ENCODE data around the gene ESYT1.

ESYT1 gene

DNA sequence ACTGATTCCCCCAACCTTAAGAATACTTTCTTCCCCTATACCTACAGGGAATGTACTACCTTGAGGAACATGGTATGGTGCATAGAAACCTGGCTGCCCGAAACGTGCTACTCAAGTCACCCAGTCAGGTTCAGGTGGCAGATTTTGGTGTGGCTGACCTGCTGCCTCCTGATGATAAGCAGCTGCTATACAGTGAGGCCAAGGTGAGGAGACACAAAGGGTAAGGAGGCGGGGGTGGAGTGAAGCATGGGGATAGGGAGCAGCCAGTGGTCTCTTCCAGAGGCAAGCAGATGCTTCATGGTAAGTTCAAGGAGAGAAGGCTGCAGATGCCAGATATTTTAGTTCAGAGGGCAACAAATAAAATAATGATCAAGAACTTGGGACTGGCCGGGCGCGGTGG, 30.3 kb upstream of the ESYT1 start:
- TF ChIP-seq, protein P1, sequence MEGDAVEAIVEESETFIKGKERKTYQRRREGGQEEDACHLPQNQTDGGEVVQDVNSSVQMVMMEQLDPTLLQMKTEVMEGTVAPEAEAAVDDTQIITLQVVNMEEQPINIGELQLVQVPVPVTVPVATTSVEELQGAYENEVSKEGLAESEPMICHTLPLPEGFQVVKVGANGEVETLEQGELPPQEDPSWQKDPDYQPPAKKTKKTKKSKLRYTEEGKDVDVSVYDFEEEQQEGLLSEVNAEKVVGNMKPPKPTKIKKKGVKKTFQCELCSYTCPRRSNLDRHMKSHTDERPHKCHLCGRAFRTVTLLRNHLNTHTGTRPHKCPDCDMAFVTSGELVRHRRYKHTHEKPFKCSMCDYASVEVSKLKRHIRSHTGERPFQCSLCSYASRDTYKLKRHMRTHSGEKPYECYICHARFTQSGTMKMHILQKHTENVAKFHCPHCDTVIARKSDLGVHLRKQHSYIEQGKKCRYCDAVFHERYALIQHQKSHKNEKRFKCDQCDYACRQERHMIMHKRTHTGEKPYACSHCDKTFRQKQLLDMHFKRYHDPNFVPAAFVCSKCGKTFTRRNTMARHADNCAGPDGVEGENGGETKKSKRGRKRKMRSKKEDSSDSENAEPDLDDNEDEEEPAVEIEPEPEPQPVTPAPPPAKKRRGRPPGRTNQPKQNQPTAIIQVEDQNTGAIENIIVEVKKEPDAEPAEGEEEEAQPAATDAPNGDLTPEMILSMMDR (IDR thresholded peaks at IDR 0.05), result no peak

DNA sequence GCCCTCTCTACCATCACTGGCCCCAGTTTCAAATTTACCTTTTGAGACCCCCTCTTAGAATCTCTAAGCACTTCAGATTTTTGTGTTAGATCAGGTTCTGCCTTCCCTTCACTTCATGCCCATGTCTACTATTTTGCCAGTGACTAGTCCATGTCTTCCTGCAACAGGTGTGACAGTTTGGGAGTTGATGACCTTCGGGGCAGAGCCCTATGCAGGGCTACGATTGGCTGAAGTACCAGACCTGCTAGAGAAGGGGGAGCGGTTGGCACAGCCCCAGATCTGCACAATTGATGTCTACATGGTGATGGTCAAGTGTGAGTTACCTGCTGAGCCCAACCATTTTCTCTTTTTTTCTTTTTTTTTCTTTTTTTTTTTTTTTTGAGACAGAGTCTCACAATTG, 29.5 kb upstream of the ESYT1 start:
- TF ChIP-seq, protein P1 (IDR thresholded peaks at IDR 0.05), result no peak

DNA sequence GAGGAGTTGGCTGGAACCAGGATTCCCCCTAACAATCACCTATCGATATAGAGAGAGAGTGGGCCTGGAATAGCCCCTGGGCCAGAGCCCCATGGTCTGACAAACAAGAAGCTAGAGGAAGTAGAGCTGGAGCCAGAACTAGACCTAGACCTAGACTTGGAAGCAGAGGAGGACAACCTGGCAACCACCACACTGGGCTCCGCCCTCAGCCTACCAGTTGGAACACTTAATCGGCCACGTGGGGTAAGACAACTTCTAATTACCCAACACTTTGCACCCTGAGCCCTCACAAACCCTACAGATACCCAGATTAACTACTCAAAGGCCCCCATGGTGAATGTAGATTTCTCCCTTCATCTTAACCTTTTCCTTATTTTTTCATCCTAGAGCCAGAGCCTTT, 28.3 kb upstream of the ESYT1 start:
- TF ChIP-seq, protein P1 (IDR thresholded peaks at IDR 0.05), result no peak

DNA sequence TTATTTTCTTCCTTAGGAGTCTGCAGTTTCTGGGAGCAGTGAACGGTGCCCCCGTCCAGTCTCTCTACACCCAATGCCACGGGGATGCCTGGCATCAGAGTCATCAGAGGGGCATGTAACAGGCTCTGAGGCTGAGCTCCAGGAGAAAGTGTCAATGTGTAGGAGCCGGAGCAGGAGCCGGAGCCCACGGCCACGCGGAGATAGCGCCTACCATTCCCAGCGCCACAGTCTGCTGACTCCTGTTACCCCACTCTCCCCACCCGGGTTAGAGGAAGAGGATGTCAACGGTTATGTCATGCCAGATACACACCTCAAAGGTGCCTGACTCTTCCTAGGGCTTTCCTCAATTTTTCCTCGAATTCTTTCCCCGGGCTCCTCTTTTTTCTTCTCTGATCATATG, 27.0 kb upstream of the ESYT1 start:
- TF ChIP-seq, protein P1 (IDR thresholded peaks at IDR 0.05), result no peak

DNA sequence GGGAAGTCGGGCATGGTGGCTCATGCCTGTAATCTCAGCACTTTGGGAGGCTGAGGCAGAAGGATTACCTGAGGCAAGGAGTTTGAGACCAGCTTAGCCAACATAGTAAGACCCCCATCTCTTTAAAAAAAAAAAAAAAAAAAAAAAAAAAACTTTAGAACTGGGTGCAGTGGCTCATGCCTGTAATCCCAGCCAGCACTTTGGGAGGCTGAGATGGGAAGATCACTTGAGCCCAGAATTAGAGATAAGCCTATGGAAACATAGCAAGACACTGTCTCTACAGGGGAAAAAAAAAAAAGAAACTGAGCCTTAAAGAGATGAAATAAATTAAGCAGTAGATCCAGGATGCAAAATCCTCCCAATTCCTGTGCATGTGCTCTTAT, 25.4 kb upstream of the ESYT1 start:
- TF ChIP-seq, protein P1 (IDR thresholded peaks at IDR 0.05), result no peak

DNA sequence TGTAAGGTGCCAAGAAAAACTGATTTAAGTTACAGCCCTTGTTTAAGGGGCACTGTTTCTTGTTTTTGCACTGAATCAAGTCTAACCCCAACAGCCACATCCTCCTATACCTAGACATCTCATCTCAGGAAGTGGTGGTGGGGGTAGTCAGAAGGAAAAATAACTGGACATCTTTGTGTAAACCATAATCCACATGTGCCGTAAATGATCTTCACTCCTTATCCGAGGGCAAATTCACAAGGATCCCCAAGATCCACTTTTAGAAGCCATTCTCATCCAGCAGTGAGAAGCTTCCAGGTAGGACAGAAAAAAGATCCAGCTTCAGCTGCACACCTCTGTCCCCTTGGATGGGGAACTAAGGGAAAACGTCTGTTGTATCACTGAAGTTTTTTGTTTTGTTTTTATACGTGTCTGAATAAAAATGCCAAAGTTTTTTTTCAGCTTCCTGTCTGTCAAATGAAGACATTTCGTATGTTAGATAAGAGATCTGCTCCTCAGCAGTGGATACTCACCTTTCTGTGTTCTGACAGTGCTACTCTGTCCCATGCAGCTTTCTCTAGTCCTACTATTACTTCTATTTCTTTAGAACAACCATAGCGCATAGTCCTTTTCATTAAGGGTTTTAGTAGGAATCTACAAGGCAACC, 24.9 kb upstream of the ESYT1 start:
- TF ChIP-seq, protein P1 (IDR thresholded peaks at IDR 0.05), result no peak

DNA sequence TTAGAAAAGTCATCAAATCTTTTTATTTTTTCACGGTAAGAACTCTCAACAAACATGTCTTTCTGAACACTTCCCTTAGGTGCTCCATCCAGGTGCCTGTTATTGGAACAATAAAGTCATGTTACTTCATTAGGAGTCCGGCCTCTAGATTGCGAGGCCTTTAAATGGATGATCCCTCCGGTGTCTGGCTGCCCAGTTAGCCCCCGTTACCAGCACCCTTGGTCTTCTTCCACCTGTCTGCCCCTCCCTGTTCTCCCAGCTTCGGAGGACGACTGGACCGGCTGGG, 24.3 kb upstream of the ESYT1 start:
- TF ChIP-seq, protein P1 (IDR thresholded peaks at IDR 0.05), result no peak
